D341Med (cell line): ENCODE results near the gene OAS3.
"Not testable (repeated sequence)": the region's sequence is repeated elsewhere in the genome, so short reads cannot be mapped to it uniquely, and the experiment has no call there.

Experiments used
- DNase-seq: peaks from one replicate; pipeline ENCODE4 v3.0.0; 2012; ENCODE audit warnings: low spot score

OAS3 gene, protein sequence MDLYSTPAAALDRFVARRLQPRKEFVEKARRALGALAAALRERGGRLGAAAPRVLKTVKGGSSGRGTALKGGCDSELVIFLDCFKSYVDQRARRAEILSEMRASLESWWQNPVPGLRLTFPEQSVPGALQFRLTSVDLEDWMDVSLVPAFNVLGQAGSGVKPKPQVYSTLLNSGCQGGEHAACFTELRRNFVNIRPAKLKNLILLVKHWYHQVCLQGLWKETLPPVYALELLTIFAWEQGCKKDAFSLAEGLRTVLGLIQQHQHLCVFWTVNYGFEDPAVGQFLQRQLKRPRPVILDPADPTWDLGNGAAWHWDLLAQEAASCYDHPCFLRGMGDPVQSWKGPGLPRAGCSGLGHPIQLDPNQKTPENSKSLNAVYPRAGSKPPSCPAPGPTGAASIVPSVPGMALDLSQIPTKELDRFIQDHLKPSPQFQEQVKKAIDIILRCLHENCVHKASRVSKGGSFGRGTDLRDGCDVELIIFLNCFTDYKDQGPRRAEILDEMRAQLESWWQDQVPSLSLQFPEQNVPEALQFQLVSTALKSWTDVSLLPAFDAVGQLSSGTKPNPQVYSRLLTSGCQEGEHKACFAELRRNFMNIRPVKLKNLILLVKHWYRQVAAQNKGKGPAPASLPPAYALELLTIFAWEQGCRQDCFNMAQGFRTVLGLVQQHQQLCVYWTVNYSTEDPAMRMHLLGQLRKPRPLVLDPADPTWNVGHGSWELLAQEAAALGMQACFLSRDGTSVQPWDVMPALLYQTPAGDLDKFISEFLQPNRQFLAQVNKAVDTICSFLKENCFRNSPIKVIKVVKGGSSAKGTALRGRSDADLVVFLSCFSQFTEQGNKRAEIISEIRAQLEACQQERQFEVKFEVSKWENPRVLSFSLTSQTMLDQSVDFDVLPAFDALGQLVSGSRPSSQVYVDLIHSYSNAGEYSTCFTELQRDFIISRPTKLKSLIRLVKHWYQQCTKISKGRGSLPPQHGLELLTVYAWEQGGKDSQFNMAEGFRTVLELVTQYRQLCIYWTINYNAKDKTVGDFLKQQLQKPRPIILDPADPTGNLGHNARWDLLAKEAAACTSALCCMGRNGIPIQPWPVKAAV

DNA sequence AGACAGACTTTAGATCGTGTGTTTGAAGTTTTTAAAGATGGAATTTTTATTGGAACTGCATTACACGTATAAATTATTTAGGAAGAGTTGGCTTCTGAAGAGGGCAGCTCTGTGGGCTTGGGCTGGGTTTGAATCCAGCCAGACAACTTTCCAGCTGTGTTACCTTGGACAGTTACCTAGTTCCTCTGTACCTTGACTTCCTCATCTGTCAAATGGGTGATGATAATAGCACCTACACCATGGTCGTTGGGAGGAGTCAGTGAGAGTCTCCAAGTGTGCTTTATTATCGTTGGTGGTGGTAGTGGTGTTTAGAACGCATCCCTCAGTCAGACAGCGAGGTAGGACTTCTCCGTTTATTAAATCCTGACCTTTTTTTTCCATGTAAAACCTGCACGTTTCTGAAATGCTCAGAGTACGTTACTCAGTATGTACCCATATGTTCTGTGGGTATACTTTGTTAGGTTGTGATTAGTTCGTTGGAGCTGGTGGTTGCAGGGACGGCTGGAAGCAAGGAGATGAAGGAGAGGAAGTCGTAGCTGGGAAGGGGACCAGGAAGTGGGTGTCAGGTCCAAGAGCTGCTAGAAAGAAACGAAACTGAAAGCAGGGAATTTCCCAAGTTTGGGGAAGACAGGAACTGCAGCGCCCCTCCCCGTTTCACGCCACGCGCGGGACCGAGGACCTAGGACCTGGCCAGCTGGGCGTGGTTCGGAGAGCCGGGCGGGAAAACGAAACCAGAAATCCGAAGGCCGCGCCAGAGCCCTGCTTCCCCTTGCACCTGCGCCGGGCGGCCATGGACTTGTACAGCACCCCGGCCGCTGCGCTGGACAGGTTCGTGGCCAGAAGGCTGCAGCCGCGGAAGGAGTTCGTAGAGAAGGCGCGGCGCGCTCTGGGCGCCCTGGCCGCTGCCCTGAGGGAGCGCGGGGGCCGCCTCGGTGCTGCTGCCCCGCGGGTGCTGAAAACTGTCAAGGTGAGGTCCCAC is at the start of gene OAS3:
TSS of gene OAS3 (plus strand) at position 734 of the 979 bp plus-strand sequence. CDS start at position 791, 57 bp downstream.
- peak; percentile 62 for DNase-seq

DNA sequence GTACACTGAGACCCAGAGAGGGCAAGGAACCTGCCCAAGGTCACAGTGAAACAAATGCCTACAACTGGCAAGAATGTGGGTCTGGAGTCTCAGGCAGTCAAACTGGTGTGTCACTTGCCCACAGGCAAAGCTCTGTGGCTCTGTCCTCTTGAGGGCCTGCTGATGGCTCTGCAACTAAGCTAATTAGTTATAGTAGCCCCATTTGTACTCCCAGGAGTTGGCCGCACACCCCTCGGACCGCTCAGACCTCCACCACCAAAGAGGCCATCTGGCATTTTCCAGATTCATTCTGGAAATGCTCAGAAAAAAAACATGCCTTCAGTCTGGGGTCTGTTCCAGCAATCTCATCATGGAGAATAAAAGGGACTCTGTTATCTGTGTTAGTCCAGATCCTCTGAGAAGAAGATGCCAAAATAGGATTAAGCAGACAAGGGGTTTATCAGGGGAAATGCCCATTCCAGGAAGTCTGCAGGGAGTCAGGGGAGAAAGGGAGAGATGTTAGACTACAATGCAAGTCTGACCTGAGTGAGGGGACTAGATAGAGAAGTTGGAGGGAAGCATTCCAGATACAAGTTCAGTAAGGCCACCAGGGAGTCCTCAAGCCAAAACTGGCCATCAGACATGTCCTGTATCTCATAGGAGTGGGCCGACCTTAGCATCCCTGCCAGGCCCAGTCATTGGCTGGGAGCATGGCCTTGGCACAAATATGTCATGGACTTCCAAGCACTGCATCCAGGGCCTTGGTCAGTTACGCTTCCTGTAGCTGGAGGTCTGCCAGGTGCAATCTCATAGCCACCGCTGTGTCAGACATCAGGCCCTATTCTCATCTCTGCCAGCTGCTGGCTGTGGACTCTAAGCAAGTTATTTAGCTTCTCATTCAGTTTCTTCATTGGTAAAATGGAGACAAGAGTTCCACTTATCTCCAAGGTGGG is 46.9 kb upstream of the OAS3 start:
- no peak for DNase-seq

DNA sequence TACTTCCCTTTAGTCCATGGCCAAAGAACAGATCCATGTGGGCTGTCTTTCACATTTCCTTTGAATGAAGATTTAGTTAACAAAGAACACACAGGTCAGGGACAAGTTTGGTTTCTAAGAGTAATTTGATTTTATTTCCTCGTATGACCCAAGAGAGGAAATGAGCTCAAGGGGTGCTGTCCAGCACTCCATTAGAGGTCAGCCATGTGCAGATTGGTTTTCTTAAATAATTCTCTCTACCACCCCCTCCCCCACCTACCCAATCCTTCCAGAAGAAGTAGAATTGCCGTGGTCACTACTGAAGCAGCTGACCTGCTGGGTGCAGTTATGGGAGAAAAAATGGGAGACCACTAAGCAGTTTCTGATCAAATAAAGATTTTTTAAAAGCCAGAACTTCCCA is 45.4 kb upstream of the OAS3 start:
- DNase-seq, result no peak

DNA sequence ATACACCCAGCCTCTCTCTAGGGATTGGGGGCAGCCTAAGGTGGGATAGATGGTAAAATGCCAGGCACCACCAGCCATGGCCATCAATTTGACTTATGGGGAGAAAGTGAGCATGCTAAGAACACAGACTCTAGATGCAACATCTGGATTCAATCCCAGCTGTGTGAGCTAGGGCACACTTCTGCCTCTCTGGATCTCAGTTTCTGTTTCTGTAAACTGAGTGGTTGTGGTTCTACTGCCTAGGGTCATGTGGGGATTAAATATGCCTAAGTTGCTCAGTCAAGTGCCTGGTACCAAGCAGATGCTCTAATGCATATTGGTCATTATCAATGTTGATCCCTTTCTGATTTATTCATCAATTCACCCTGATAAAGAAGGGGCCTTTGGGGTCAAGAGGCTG is 44.1 kb upstream of the OAS3 start:
- no peak for DNase-seq

DNA sequence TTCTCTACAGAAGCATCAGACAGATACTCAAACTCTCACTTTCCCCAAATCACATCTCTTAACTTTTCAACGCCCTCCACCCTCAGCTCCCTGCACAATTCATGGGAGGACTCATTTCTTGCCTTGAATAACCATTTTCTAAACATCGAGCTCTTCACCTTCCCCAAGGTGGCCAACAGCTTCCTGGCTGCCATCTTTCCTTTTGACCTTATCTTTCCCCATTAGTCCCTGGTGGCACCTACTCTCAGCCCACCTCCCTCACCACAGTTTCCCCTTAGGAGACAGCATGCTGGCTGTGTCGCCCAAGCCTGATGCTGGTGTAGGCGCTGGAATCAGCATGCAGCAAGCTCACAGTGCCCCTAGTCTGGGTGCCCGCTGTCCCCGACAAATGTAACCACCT is 39.9 kb upstream of the OAS3 start:
- no peak for DNase-seq

DNA sequence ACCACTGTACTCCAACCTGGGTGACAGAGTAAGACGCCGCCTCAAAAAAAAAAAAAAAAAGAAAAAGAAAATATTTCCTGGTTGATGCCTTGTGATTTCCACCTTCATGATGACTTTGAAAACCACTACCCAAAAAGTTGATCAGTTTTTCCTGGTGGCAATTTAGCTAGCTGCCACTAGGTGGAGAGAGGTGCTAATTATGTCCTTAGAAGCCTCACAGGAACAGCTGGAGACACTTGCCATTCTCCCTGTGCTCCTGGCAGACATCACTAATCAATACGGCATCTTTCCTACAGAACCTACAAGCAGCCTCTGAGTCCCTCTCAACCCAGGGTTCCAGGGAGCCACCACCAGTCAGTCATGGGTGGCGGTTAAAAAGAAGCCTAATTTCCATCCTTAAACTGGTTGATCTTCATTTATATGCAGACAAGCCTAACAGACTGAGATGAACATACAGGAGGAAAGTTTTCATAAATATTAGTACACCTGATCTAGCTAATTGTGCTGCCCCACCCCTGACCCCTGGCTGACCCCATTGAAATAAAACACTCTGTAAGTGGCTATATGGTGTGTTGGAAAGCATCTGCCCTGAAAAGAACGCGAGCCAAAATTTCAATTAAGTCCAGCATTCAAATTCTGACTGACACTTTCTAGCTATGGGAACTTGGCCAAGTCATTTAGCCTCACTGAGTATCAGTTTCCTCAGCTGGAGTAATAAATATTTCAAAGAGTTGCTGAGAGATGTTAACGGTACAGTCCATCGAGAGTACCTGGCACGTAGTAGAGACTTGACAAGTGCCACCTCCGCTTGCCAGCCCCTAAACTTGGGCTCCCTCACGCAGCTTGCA is 37.8 kb upstream of the OAS3 start:
- peak; percentile 61 for DNase-seq

DNA sequence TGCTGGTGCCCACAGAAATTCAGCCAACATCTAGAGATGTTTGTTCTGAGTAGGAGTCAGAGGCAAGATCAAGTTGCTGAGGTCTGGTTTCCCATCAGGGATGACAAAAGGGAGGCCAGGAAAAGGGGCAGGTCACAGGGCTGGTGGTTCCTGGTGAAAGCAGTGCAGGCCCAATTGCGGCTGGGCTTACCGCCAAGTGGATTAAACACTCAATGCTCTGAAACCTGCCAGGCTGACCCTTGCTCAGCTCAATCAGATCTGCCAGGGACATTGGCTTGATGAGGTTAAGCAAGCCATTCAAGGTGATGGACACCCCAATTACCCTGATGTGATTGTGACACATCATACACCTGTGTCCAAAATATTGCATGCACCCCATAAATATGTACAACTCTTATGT is 37.0 kb upstream of the OAS3 start:
- DNase-seq, result no peak

DNA sequence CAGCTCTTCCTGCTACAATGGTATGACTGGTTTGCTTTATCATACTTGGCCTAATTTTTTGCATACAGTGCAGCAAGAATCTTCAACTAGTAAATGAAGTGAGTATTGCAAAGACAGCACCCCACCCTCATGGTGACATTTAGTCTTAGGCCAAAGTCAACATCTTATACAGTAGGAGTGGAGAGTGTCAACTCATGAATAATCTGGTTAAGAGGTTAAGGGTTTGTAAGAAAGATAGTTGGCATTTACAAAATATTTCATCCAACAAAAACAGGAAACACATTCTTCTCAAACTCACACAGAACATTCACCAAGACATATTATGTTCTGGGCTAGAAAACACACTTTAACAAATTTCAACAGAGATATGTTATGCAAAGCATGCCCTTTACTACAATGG is 33.7 kb upstream of the OAS3 start:
- no peak for DNase-seq

DNA sequence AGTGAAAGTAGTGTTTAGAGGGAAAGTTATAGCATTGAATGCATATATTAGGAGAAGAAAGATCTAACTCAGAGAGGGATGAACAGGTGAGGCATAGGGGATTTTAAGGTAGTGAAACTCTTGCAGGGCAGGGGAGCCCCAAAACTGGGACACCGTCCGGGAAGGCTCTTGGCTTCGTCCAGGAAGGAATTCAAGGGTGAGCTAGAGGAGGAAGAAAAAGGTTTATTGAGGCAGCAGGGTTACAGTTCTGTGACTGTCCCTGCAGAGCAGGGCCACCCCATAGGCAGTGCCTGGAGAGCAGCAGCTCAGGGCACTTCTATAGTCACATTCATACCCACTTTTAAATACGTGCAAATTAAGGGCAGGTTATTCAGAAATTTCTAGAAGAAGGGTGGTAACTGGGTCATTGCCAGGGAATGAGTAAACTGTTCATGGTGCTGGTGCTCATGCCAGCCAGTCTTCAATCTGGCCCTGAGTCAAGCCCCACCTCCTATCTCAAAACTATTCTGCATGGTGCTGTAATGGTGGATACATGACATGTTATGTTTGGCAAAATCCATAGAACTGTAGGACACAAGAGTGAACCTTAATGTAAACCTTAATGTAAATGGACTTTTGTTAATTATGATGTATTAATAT is 32.7 kb upstream of the OAS3 start:
- DNase-seq, result no peak

DNA sequence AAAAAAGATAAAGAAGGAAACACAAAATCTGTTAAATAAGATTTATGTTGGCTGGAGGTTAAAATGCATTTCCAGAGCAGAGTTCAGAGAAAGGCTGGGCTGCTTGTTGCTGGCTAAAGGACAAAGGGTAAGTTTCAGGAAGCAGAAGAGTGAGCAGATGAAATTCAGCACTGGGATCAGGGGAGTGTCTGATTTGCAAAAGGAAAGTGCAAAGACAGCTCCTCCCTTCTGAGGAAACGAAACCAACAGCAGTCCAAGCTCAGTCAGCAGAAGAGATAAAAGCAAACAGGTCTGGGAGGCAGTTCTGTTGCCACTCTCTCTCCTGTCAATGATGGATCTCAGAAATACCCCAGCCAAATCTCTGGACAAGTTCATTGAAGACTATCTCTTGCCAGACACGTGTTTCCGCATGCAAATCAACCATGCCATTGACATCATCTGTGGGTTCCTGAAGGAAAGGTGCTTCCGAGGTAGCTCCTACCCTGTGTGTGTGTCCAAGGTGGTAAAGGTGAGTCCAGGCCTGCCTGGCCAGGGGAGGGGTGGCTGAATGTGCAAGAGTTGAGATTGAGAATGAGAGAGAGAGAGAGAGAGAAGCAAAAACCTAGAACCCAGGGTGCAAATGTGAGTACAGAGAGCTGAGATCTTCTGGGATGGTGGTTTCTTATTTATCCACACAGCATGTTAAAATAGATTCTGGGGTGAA is 31.4 kb upstream of the OAS3 start, which contains the start of gene OAS1:
TSS of gene OAS1 (plus strand) at position 251 of the 703 bp plus-strand sequence. CDS start at position 329, 78 bp downstream.
- no peak for DNase-seq

DNA sequence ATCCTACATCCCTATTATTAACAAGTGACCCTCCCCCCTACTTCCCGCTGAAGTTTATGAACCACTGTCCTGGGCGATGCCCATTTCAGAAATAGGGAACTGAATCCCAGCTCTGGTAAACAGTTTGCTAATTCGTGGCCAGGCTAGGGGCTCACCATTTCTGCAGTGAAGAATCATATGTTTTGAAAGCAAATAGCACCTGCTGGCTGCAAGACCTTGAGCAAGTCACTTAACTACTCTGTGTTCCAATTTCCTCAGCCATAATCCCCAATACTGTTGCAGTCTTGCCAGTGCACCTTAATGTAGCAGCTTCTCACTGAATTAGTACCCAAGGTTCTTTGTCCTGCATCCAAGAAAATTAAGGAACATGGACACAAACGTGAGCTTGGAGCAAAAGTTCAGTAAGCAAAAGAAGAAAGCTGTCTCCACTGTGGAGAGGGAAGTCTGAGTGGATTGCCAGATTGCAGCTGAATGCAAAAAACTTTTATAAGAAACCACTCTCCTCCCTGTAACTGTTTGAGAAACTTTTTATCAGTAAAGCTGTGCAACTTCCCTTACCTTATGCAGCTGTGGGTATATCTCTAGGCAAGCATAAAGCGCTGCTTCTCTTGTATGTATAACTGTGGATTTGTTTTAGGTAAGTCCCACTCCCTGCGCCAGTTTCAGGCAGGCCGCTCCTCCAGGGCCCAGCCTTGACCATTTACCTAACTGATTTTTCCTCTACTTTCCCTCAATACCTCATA is 30.7 kb upstream of the OAS3 start:
- no peak for DNase-seq

DNA sequence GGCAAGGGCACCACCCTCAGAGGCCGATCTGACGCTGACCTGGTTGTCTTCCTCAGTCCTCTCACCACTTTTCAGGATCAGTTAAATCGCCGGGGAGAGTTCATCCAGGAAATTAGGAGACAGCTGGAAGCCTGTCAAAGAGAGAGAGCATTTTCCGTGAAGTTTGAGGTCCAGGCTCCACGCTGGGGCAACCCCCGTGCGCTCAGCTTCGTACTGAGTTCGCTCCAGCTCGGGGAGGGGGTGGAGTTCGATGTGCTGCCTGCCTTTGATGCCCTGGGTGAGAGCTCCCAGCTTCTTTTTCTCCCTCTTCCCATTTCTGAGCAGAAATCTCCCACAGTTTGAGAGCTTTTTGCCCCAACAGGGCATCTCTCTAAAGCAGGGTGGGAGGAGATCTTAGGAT is 29.7 kb upstream of the OAS3 start:
- no peak for DNase-seq

DNA sequence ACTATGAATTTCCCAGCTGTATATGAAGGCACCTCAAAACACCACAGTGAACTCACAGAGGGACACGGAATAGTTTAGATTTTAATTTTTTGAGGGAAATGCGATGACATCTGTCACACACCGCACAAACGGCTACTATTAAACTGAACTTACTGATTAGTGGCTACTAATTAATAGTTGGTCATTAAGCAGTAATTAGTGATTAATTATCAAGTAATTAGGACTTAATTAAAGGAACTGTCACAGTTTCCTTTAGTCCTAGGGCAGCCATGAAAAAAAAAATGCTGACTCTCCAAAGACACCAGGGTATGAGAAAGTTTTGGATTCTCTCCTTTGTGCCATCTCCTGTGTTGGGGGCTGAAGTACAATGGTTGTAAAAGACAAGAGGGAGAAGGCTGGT is 28.6 kb upstream of the OAS3 start:
- DNase-seq, result no peak

DNA sequence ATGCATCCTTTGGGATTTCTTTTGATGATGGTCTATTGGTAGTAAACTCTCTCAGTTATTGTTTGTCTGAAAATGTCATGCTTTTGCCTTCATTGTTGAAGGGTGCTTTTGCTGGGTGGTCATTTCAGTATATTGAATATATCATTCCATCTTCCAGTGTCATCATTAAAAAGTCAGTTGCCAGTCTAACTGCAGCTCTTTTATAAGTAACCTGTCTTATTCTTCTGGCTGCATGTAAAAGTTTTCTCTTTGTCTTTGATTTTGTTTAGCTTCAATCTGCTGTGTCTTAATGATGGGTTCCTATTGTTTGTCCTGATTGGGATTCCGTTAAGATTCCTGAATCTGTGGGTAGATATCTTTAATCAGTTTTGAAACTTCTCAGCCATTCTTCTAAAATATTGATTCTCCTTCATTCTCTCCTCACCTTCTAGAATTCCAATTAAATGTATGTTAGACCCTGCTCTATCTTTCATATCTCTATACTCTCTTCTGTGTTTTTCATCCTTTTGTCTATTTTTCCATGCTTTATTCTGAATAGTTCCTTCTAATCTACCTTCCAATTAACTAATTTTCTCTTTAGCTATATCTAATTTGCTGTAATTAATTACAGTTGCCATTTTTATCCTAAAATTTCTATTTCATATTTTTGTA is 25.1 kb upstream of the OAS3 start:
- no peak for DNase-seq

DNA sequence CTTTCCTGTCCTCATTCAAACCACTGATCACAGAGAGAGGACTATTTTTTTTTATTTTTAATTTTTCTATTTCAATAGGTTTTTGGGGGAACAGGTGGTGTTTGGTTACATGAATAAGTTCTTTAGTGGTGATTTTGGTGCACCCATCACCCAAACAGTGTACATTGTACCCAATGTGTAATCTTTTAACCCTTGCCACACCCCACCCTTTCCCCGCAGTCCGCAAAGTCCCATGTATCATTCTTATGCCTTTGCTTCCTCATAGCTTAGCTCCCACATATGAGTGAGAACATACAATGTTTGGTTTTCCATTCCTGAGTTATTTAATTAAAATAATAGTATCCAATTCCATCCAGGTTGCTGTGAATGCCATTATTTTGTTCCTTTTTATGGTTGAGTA is 24.4 kb upstream of the OAS3 start:
- DNase-seq, result not testable (repeated sequence)

DNA sequence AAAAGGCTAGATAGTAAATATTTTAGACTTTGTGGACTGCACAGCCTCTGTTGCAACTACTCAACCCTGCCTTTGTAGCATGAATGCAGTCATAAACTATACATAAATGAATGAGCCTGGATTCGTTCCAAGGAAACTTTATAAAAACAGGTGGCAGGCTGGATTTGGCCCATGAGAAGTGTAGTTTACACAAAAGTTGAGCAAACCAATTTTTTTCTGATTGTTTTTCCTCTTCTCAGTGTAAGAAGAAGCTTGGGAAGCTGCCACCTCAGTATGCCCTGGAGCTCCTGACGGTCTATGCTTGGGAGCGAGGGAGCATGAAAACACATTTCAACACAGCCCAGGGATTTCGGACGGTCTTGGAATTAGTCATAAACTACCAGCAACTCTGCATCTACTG is 22.0 kb upstream of the OAS3 start:
- no peak for DNase-seq

DNA sequence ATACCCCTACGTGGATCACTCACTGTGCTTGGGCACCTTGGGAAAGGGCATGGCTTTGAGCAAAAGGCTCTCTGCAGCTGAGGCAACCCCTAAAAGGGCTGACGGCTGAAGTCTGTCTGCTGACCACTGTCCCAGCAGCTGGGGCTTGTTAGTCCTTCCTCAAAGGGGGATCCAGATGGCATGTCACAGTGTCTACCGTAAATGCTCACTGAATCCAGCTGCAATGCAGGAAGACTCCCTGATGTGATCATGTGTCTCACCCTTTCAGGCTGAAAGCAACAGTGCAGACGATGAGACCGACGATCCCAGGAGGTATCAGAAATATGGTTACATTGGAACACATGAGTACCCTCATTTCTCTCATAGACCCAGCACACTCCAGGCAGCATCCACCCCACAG is 19.2 kb upstream of the OAS3 start:
- DNase-seq, result no peak
